SU-DHL-6 (cell line): ENCODE measurements around the gene AP1B1.

Experiments
- H2AFZ ChIP-seq: fragments of 200-600 bp; sonication (generic); 2 replicates; pipeline ENCODE4 v1.6.1; 2014; ENCODE audit warnings: low read depth, mild to moderate bottlenecking, moderate library complexity, mixed read lengths, antibody characterized with exemption, low read length; ENCODE audit not compliant: severe bottlenecking
- H3F3A ChIP-seq: fragments of 200-600 bp; shearing (Covaris generic); 2 replicates; pipeline ENCODE4 v1.6.0; 2016; ENCODE audit warnings: antibody characterized with exemption, mild to moderate bottlenecking; ENCODE audit not compliant: insufficient read depth
- H3K27ac ChIP-seq: fragments of 200-600 bp; sonication (generic); 2 replicates; pipeline ENCODE4 v1.5.1; 2016; ENCODE audit warnings: low read depth, mild to moderate bottlenecking, low read length, moderate library complexity, mixed read lengths
- H3K27me3 ChIP-seq: fragments of 200-600 bp; sonication (generic), shearing (Covaris generic); 2 replicates; pipeline ENCODE4 v1.6.0; 2014; ENCODE audit warnings: mild to moderate bottlenecking, low read length
- H3K36me3 ChIP-seq: fragments of 200-600 bp; sonication (generic); 2 replicates; pipeline ENCODE4 v1.6.1; 2014; ENCODE audit warnings: mild to moderate bottlenecking, low read length, mixed read lengths
- H3K4me2 ChIP-seq: fragments of 300-600, 200-600 bp; shearing (Covaris generic), sonication (generic); 2 replicates; pipeline ENCODE4 v1.6.0; 2014; ENCODE audit warnings: low read length, low read depth, mild to moderate bottlenecking; ENCODE audit not compliant: poor library complexity, severe bottlenecking
- H3K4me3 ChIP-seq: fragments of 200-600 bp; sonication (generic); 2 replicates; pipeline ENCODE4 v1.5.1; 2014; ENCODE audit warnings: antibody characterized with exemption, low read length, mild to moderate bottlenecking, mixed read lengths; ENCODE audit not compliant: insufficient read depth, poor library complexity, severe bottlenecking
- H3K79me2 ChIP-seq: fragments of 200-600 bp; sonication (generic); 2 replicates; pipeline ENCODE4 v1.6.1; 2014; ENCODE audit warnings: mild to moderate bottlenecking, low read length, moderate library complexity; ENCODE audit not compliant: insufficient read depth
- H3K9ac ChIP-seq: fragments of 200-600 bp; sonication (generic); 2 replicates; pipeline ENCODE4 v1.7.0; 2014; ENCODE audit warnings: mild to moderate bottlenecking, low read length
- H3K9me2 ChIP-seq: fragments of 200-600 bp; sonication (generic); replicated peaks from 2 replicates; pipeline ENCODE4 v1.6.1; 2014; ENCODE audit warnings: low read length; ENCODE audit not compliant: insufficient read depth
- H3K9me3 ChIP-seq: fragments of 200-600 bp; sonication (generic); 2 replicates; pipeline ENCODE4 v1.6.1; 2014; ENCODE audit warnings: low read length, mixed read lengths; ENCODE audit not compliant: insufficient read depth
- H4K20me1 ChIP-seq: fragments of 200-600 bp; sonication (generic); 2 replicates; pipeline ENCODE4 v1.6.1; 2014; ENCODE audit warnings: low read depth, mild to moderate bottlenecking, antibody characterized with exemption, low read length, moderate library complexity, mixed read lengths
- EZH2phosphoT487 ChIP-seq: fragments of 200-600 bp; sonication (generic), shearing (Covaris generic); conservative IDR thresholded peaks from 2 replicates; pipeline ENCODE4 v1.6.1; 2018; ENCODE audit warnings: mild to moderate bottlenecking, antibody characterized with exemption, low read length, moderate library complexity, mixed read lengths
- TF ChIP-seq, protein P1 (sequence below): fragments of 200-600 bp; sonication (generic); IDR thresholded peaks from one replicate; pipeline ENCODE4 v1.5.1; 2017; ENCODE audit warnings: antibody characterized with exemption, mild to moderate bottlenecking, low read length, moderate library complexity; ENCODE audit not compliant: insufficient read depth, poor library complexity, severe bottlenecking

AP1B1 gene

DNA sequence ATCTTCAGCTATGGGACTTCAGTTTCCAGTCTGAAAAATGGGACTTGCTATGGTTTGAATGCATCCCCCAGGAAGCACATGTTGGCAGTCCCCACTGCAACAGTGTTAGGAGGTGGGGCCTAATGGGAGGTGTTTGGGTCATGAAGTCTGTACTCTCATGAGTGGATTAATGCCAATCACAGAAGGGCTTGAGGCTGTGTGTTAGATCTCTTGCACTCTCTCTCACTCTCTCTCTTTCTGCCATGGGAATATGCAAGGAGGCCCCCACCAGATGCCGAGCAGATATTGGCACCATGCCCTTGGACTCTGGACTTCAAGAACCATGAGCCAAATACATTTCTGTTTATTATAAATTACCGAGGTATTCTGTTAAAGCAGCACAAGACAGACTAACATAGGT lies 7.8 kb upstream of the AP1B1 start:
- Histone ChIP-seq H3K27me3 (no peaks in the 10 kb centered on the region), H3K36me3 (no peaks in the 10 kb centered on the region), H3K4me2 (no peak overlapping the region), H3K9me2 (no peaks in the 10 kb centered on the region), H3K79me2 (no peaks in the 10 kb centered on the region), H3F3A (no peaks in the 10 kb centered on the region), H3K4me3 (no peak overlapping the region), H3K27ac (no peak overlapping the region), H4K20me1 (no peaks in the 10 kb centered on the region), H3K9ac (no peak overlapping the region), H3K9me3 (no peaks in the 10 kb centered on the region), H2AFZ (no peak overlapping the region)
- TF ChIP-seq, protein P1, sequence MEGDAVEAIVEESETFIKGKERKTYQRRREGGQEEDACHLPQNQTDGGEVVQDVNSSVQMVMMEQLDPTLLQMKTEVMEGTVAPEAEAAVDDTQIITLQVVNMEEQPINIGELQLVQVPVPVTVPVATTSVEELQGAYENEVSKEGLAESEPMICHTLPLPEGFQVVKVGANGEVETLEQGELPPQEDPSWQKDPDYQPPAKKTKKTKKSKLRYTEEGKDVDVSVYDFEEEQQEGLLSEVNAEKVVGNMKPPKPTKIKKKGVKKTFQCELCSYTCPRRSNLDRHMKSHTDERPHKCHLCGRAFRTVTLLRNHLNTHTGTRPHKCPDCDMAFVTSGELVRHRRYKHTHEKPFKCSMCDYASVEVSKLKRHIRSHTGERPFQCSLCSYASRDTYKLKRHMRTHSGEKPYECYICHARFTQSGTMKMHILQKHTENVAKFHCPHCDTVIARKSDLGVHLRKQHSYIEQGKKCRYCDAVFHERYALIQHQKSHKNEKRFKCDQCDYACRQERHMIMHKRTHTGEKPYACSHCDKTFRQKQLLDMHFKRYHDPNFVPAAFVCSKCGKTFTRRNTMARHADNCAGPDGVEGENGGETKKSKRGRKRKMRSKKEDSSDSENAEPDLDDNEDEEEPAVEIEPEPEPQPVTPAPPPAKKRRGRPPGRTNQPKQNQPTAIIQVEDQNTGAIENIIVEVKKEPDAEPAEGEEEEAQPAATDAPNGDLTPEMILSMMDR: no peak

DNA sequence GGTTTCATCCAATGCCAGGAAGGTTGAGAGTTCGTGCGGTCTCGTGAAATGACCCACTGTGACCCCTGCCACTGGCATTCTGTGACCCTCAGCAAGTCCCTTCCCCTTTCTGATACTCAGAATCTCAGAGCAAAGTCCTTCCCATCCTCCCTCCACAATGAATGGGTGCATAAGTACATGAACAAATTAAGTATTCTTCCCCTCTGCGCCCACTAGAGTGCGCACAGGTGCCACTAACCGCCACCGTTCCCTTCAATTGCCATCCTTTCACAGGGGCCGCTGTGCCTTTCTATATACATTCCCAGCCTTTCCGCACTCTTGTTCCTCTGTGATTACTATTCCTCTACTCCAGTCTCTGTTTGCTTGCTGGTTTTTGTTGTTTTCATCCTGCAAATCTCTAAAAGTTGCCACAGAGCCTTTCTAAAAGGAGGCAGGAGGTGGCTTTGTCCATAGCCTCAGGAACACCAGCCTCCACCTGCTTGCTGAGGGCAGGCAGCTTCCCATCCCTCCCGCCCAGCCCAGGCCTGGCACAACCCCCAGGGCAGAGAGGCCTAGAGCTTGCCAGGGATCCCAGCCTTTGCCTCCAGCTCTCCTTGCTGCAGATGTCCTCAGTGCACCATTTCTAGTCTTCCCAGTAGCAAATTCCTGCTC lies 6.7 kb upstream of the AP1B1 start:
- H3K27ac ChIP-seq: no peak overlapping the region
- H3F3A ChIP-seq: no peaks in the 10 kb centered on the region
- no peaks in the 10 kb centered on the region for H3K36me3 ChIP-seq
- no peaks in the 10 kb centered on the region for H4K20me1 ChIP-seq
- H2AFZ ChIP-seq: no peak overlapping the region
- H3K9me3 ChIP-seq: no peaks in the 10 kb centered on the region
- H3K9me2 ChIP-seq: no peaks in the 10 kb centered on the region
- H3K4me3 ChIP-seq: no peak overlapping the region
- H3K27me3 ChIP-seq: no peaks in the 10 kb centered on the region
- H3K4me2 ChIP-seq: no peak overlapping the region
- H3K9ac ChIP-seq: no peak overlapping the region
- no peak for TF ChIP-seq EZH2phosphoT487
- TF ChIP-seq, protein P1: peak; percentile 75
- no peaks in the 10 kb centered on the region for H3K79me2 ChIP-seq

DNA sequence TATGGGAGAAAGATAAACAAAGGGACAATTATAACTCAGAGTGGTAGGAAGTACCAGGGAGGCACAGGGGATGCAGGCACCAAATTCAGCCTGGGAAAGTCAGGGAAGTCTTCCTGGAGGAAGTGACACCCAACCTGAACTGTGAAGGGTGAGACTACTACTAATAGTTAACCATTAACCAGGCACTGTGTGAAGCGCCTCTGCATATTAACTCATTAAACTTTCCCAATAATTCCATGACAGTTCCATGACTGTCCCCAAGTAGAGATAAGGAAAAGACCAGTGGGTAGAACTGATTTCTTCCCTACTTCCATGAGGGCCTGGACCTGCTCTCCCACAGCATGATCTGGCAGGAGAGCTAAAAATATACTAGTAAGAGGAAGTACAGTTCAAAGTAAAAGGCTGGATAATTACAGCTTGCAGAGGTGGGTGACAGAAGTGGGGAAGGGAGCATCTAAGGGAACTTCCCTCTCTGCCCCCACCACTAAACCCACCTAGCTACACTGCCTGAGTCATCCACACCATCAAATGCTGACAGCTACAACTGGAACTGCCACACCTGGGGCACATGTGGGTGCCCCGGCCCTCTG lies 4.7 kb upstream of the AP1B1 start:
- Histone ChIP-seq H3K9me3 (no peaks in the 10 kb centered on the region), H2AFZ (no peak overlapping the region), H3K79me2 (peaks cover 4% of the 10 kb centered on the region), H3K4me2 (no peak overlapping the region), H3K27me3 (no peaks in the 10 kb centered on the region), H4K20me1 (no peaks in the 10 kb centered on the region), H3K4me3 (no peak overlapping the region), H3K27ac (no peak overlapping the region), H3K9ac (no peak overlapping the region), H3K36me3 (no peaks in the 10 kb centered on the region), H3K9me2 (no peaks in the 10 kb centered on the region), H3F3A (no peaks in the 10 kb centered on the region)
- TF ChIP-seq, protein P1: no peak
